Suprapubic skin (tissue), 4 donors: ENCODE data around the gene ACBD5. TPM values are rescaled to one million over a fixed set of nuclear protein-coding genes. Genes with fewer than 3 reads are reported as not detected.
"Not testable (repeated sequence)": the region's sequence is repeated elsewhere in the genome, so short reads cannot be mapped to it uniquely, and the experiment has no call there.

Experiments used
- DNase-seq, 2 donors: peaks; one replicate each; pipeline ENCODE4 v3.0.0-alpha.2; 2019; ENCODE audit warnings: low spot score in 2 of 2
- H3K27ac ChIP-seq: fragments of 200-600 bp; sonication (generic); one replicate; pipeline ENCODE4 v1.5.1; 2019
- H3K27me3 ChIP-seq: fragments of 200-600 bp; sonication (generic); one replicate; pipeline ENCODE4 v1.5.1; 2019
- H3K36me3 ChIP-seq: fragments of 200-600 bp; sonication (generic); one replicate; pipeline ENCODE4 v1.5.1; 2019
- H3K4me1 ChIP-seq: fragments of 200-600 bp; sonication (generic); one replicate; pipeline ENCODE4 v1.5.1; 2019
- H3K4me3 ChIP-seq: fragments of 200-600 bp; sonication (generic); one replicate; pipeline ENCODE4 v1.5.1; 2019; ENCODE audit warnings: mild to moderate bottlenecking
- H3K9me3 ChIP-seq: fragments of 200-600 bp; sonication (generic); one replicate; pipeline ENCODE4 v1.5.1; 2019
- EP300 ChIP-seq: sonication (generic); formaldehyde crosslinking; IDR thresholded peaks from one replicate; pipeline ENCODE4 v1.6.1; 2017; ENCODE audit warnings: antibody characterized with exemption
- POLR2A ChIP-seq, 2 donors: fragments of 450-650 bp; IDR thresholded peaks; one replicate each; pipeline ENCODE4 v1.6.1; 2017; ENCODE audit warnings: antibody characterized with exemption in 2 of 2, mild to moderate bottlenecking in 2 of 2, moderate library complexity in 2 of 2
- POLR2AphosphoS5 ChIP-seq, 3 donors: sonication (generic); formaldehyde crosslinking; IDR thresholded peaks; one replicate each; pipeline ENCODE4 v1.6.1; 2017; ENCODE audit warnings: antibody characterized with exemption in 3 of 3
- WGBS: methylation state at CpG from one replicate; pipeline ENCODE4 v1.1.5; 2018; 5-methylcytosine and 5-hydroxymethylcytosine counted together
- total RNA-seq, 4 donors: library from RNA; depleted of rRNA; stranded (reverse); fragments of >200 nt; gene quantifications; one replicate each; pipeline ENCODE4 v1.1.0, GENCODE V29; 2016
- TF ChIP-seq, protein P1 (sequence below), 2 donors: fragments of 200-600 bp in 1 of 2; fragments of 450-650 bp in 1 of 2; sonication (generic) in 1 of 2; IDR thresholded peaks; one replicate each; pipeline ENCODE4 v1.5.1; 2016 to 2019; ENCODE audit warnings: antibody characterized with exemption in 2 of 2, mild to moderate bottlenecking in 1 of 2, moderate library complexity in 1 of 2

Gene ACBD5, protein sequence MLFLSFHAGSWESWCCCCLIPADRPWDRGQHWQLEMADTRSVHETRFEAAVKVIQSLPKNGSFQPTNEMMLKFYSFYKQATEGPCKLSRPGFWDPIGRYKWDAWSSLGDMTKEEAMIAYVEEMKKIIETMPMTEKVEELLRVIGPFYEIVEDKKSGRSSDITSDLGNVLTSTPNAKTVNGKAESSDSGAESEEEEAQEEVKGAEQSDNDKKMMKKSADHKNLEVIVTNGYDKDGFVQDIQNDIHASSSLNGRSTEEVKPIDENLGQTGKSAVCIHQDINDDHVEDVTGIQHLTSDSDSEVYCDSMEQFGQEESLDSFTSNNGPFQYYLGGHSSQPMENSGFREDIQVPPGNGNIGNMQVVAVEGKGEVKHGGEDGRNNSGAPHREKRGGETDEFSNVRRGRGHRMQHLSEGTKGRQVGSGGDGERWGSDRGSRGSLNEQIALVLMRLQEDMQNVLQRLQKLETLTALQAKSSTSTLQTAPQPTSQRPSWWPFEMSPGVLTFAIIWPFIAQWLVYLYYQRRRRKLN
- total RNA-seq: 10 to 100 TPM; 17.4 to 29.4 (median 18.8) TPM

DNA sequence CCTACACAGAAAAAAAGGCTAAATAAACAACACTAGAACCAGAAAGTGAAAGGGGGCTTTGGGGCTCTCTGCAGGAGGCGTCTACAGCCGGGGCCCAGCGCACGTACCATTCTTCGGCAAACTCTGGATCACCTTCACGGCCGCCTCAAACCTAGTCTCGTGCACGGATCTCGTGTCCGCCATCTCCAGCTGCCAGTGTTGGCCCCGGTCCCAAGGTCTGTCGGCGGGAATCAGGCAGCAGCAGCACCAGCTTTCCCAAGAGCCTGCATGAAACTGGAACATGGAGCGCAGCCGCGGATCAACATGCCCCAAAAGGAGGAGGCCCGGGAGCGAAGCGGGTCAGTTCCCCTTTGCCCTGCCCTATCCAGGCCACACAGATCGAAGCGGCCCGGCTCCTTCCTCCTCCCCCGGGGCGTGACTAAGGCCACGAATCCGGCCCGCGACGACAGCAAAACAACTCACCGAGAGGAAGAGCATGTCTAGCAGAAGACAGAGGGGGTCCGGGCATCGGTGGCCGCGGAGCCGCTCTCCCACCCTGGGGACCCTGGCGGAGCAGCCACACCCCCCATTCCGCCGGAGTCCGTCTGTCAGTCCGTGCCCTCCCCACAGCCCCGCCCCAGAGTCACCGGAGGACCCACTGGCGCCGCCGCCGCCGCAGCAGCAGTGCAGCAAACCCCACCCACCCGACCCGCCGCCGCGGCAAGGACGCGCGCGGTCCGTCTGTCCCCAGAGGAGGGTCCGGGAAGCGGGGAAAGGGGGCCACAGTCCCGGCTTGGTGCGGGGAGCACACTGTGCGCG is at the start of gene ACBD5:
Gene ACBD5 (minus strand): TSS at position 586 of the 798 bp plus-strand sequence. CDS start 109 bp downstream, at position 477.
- Histone ChIP-seq H3K27me3 (no peaks in the 10 kb centered on the region), H3K4me3 (peak within 1 kb of the TSS; percentile 79), H3K9me3 (no peaks in the 10 kb centered on the region), H3K27ac (peak within 1 kb of the TSS; percentile 99), H3K36me3 (no peaks in the 10 kb centered on the region), H3K4me1 (peaks cover 57% of the 10 kb centered on the region)
- 0% methylated on average over 18 of the region's 64 CpGs for WGBS
- peak in 1 of 2 donors; percentile 56 for TF ChIP-seq POLR2A (IDR thresholded peaks at IDR 0.05)
- TF ChIP-seq, protein P1, sequence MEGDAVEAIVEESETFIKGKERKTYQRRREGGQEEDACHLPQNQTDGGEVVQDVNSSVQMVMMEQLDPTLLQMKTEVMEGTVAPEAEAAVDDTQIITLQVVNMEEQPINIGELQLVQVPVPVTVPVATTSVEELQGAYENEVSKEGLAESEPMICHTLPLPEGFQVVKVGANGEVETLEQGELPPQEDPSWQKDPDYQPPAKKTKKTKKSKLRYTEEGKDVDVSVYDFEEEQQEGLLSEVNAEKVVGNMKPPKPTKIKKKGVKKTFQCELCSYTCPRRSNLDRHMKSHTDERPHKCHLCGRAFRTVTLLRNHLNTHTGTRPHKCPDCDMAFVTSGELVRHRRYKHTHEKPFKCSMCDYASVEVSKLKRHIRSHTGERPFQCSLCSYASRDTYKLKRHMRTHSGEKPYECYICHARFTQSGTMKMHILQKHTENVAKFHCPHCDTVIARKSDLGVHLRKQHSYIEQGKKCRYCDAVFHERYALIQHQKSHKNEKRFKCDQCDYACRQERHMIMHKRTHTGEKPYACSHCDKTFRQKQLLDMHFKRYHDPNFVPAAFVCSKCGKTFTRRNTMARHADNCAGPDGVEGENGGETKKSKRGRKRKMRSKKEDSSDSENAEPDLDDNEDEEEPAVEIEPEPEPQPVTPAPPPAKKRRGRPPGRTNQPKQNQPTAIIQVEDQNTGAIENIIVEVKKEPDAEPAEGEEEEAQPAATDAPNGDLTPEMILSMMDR (IDR thresholded peaks at IDR 0.05): no peak
- peak in 2 of 3 donors; percentile 24 to 60 for TF ChIP-seq POLR2AphosphoS5 (IDR thresholded peaks at IDR 0.05)
- DNase-seq: peak; percentile 96

DNA sequence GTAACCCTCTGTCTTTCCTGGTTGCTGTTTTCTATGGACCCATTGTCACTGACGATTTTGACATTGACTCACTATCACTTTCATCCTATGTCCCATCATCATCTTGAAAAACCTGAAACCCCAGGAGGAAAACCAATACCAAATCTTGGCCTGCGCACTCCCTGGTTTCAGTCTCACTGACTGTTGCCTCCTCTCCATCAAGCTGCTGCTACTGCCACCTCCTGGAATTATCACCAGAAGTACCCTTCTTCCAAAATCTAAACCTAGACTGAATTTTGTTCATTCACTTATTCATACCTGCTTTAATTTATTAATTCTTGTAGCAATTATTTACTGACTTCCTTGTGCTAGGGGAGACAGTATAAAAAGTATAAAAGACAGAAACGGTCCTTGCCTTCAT is 44.5 kb upstream of the ACBD5 start:
- no peak for DNase-seq
- H3K4me3 ChIP-seq: no peak overlapping the region
- no peaks in the 10 kb centered on the region for H3K36me3 ChIP-seq
- no peaks in the 10 kb centered on the region for H3K9me3 ChIP-seq
- H3K4me1 ChIP-seq: no peaks in the 10 kb centered on the region
- H3K27ac ChIP-seq: no peak overlapping the region
- no peak for TF ChIP-seq EP300
- no peak for TF ChIP-seq POLR2AphosphoS5 (IDR thresholded peaks at IDR 0.05)
- no peak for TF ChIP-seq POLR2A (IDR thresholded peaks at IDR 0.05)
- TF ChIP-seq, protein P1 (IDR thresholded peaks at IDR 0.05): no peak
- 65% methylated on average over 3 of the region's 3 CpGs for WGBS
- no peaks in the 10 kb centered on the region for H3K27me3 ChIP-seq

DNA sequence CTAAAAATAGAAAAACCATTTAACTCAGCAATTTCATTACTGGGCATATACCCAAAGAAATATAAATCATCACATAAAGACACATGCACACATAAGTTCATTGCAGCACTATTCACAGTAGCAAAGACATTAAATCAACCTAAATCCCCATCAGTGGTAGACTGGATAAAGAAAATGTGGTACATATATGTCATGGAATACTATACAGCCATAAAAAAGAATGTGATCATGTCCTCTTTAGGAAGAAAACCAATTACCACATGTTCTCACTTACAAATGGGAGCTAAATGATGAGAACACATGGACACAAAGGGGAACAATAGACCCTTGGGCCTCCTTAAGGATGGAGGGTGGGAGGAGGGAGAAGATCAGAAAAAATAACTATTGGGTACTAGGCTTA is 36.0 kb upstream of the ACBD5 start:
- no peak overlapping the region for H3K4me3 ChIP-seq
- H3K27me3 ChIP-seq: no peaks in the 10 kb centered on the region
- peaks cover 5% of the 10 kb centered on the region for H3K9me3 ChIP-seq
- TF ChIP-seq POLR2AphosphoS5 (IDR thresholded peaks at IDR 0.05): no peak
- TF ChIP-seq, protein P1 (IDR thresholded peaks at IDR 0.05): no peak
- no peak for TF ChIP-seq POLR2A (IDR thresholded peaks at IDR 0.05)
- no peak for TF ChIP-seq EP300
- DNase-seq: no peak
- H3K4me1 ChIP-seq: no peaks in the 10 kb centered on the region
- H3K36me3 ChIP-seq: no peaks in the 10 kb centered on the region
- H3K27ac ChIP-seq: no peak overlapping the region

DNA sequence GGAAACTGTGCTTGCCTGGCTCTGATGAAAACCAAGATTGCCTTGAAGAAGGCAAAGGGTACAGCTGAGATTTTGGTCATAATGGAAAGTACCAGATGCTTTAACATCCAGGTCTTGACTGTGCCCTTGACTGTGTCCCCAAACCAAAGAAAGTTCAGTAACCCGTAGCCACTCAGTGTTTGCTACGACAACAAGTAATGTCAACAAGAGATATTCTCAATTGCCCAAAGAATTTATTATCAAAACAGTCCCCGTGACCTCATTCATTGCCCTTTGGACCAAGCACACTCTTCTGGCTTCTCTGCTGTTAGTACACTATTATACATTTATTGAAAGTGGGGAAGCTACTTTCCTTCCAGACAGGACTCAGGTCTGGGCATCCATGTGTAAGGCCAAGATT is 25.4 kb upstream of the ACBD5 start:
- not testable (repeated sequence) for H3K4me3 ChIP-seq, H3K36me3 ChIP-seq, DNase-seq, H3K27ac ChIP-seq, H3K9me3 ChIP-seq, H3K4me1 ChIP-seq
- H3K27me3 ChIP-seq: peaks cover 37% of the 10 kb centered on the region
- 87% methylated on average over 3 of the region's 3 CpGs for WGBS

DNA sequence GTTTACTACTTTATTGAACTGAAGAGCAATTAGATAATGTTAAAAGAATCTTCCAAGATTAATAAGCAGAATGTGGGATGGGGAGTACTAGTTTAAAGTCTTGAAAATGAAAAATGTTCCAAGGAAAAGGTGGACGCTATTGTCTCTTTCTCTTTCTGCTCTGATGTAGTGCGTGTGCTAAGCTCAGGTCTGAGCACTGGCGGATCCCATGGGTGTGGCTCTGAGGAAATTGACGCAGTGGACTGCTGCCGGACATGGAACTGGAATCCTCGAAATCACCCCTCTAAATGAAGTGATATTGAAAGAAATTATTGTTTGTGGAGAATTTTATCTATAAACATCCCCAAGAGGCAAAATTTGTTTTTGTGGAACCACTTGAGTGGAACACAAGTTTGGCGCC is 22.2 kb upstream of the ACBD5 start:
- H3K9me3 ChIP-seq, H3K36me3 ChIP-seq, DNase-seq, H3K4me3 ChIP-seq, H3K27ac ChIP-seq: not testable (repeated sequence)
- Histone ChIP-seq H3K4me1 (peaks cover 12% of the 10 kb centered on the region), H3K27me3 (peaks cover 68% of the 10 kb centered on the region)
- 79% methylated on average over 7 of the region's 7 CpGs for WGBS
